Endothelial cell of umbilical vein (primary cell): ENCODE measurements around the gene CASP10. TPM values are rescaled to one million over a fixed set of nuclear protein-coding genes. Genes with fewer than 3 reads are reported as not detected.

Source experiments
- BruUV-seq: library from RNA; stranded (reverse); fragments of 400-500 nt; replicated peaks from 2 replicates; lab custom pipeline; 2021; lab: Mats Ljungman, UMichigan
- CTCF ChIA-PET: fragments of 300-600, 350-600 bp; sonication (Branson Sonifier 250); formaldehyde crosslinking; loops from one replicate; lab custom pipeline; 2021; ENCODE audit warnings: antibody characterized with exemption, inconsistent platforms; lab: Charles Lee
- POLR2A ChIA-PET: fragments of 300-600, 350-600 bp; sonication (Branson Sonifier 250); formaldehyde crosslinking; loops from one replicate; lab custom pipeline; 2021; ENCODE audit warnings: antibody characterized with exemption, inconsistent platforms; lab: Charles Lee
- DNase-seq: peaks from one replicate; pipeline ENCODE4 v3.0.0-alpha.2; 2011; ENCODE audit warnings: low read depth, low spot score
- FAIRE-seq: peaks from 2 replicates; lab custom pipeline; 2011; peaks lifted over from hg19 to GRCh38; lab: Jason Lieb, UNC
- H2AFZ ChIP-seq: 2 replicates; pipeline ENCODE4 v1.6.0; 2012; ENCODE audit warnings: low read depth, low read length, control low read depth, inconsistent platforms
- H3K27ac ChIP-seq: 2 replicates; pipeline ENCODE4 v1.5.1; 2011; ENCODE audit warnings: low read depth, mild to moderate bottlenecking, control low read depth, low read length, moderate library complexity; ENCODE audit not compliant: insufficient read depth
- H3K27me3 ChIP-seq, 2 experiments: 2 replicates each; pipeline versions ENCODE4 v1.6.0 to v1.6.1; 2011; ENCODE audit warnings: low read length in 2 of 2, mixed read lengths in 1 of 2; ENCODE audit not compliant: control insufficient read depth in 2 of 2, insufficient read depth in 2 of 2
- H3K36me3 ChIP-seq, 2 experiments: 2 replicates in 1 of 2; 3 replicates in 1 of 2; pipeline ENCODE4 v1.5.1; 2011; ENCODE audit warnings: low read length in 2 of 2, mild to moderate bottlenecking in 1 of 2, moderate library complexity in 1 of 2; ENCODE audit not compliant: control insufficient read depth in 2 of 2, insufficient read depth in 2 of 2; ENCODE audit errors: extremely low read depth in 1 of 2
- H3K4me1 ChIP-seq: 3 replicates; pipeline ENCODE4 v1.5.1; 2011; ENCODE audit warnings: mild to moderate bottlenecking, low read length; ENCODE audit not compliant: control insufficient read depth, insufficient read depth; ENCODE audit errors: extremely low read depth
- H3K4me2 ChIP-seq: 2 replicates; pipeline ENCODE4 v1.6.1; 2011; ENCODE audit warnings: low read length, control low read depth, mixed read lengths; ENCODE audit not compliant: insufficient read depth
- H3K4me3 ChIP-seq, 3 experiments: fragments of 200-600 bp in 1 of 3; sonication (generic), shearing (Covaris generic) in 1 of 3; replicated peaks in 1 of 3; 2 replicates each; pipeline ENCODE4 v1.5.1; 2011 to 2016; ENCODE audit warnings: control low read depth in 3 of 3, low read length in 3 of 3, mild to moderate bottlenecking in 2 of 3, inconsistent platforms in 1 of 3, low read depth in 1 of 3, moderate library complexity in 1 of 3; ENCODE audit not compliant: insufficient read depth in 1 of 3
- H3K79me2 ChIP-seq: 2 replicates; pipeline ENCODE4 v1.6.0; 2012; ENCODE audit warnings: low read length, inconsistent platforms; ENCODE audit not compliant: control insufficient read depth, insufficient read depth
- H3K9ac ChIP-seq: replicated peaks from 2 replicates; pipeline ENCODE3; 2011; ENCODE audit warnings: low read length, control low read depth; ENCODE audit not compliant: insufficient read depth; ENCODE audit errors: extremely low read depth
- H3K9me1 ChIP-seq: replicated peaks from 3 replicates; pipeline ENCODE4 v1.6.0; 2011; ENCODE audit warnings: mild to moderate bottlenecking, low read length; ENCODE audit not compliant: control insufficient read depth, insufficient read depth; ENCODE audit errors: extremely low read depth
- H3K9me3 ChIP-seq: replicated peaks from 2 replicates; pipeline ENCODE4 v1.5.1; 2012; ENCODE audit warnings: low read length, inconsistent platforms; ENCODE audit not compliant: control insufficient read depth, insufficient read depth
- H4K20me1 ChIP-seq: replicated peaks from 2 replicates; pipeline ENCODE3; 2011; ENCODE audit warnings: mild to moderate bottlenecking, low read length; ENCODE audit not compliant: control insufficient read depth, insufficient read depth; ENCODE audit errors: extremely low read depth
- CTCF ChIP-seq, 2 donors: IDR thresholded peaks; 1 replicate in 1 of 2; 2 replicates in 1 of 2; pipeline ENCODE4 v1.5.1; 2011; ENCODE audit warnings: low read length in 2 of 2, mild to moderate bottlenecking in 2 of 2, moderate library complexity in 2 of 2, control low read depth in 1 of 2, inconsistent platforms in 1 of 2, low read depth in 1 of 2; ENCODE audit not compliant: insufficient read depth in 1 of 2; ENCODE audit errors: extremely low read depth in 1 of 2
- EZH2 ChIP-seq: IDR thresholded peaks from 2 replicates; pipeline ENCODE4 v1.6.1; 2012; ENCODE audit warnings: borderline replicate concordance, low read depth, mild to moderate bottlenecking, moderate library complexity, low read length, inconsistent platforms; ENCODE audit not compliant: severe bottlenecking
- FOS ChIP-seq: IDR thresholded peaks from 2 replicates; pipeline ENCODE4 v1.6.1; 2011; ENCODE audit warnings: mild to moderate bottlenecking, low read length, moderate library complexity, borderline replicate concordance; ENCODE audit not compliant: insufficient read depth
- GATA2 ChIP-seq: IDR thresholded peaks from 2 replicates; pipeline ENCODE4 v1.7.0; 2011; ENCODE audit warnings: low read depth, mild to moderate bottlenecking, moderate library complexity, mixed read lengths, low read length; ENCODE audit not compliant: insufficient read length, insufficient read depth
- JUN ChIP-seq: IDR thresholded peaks from 2 replicates; pipeline ENCODE4 v1.6.1; 2011; ENCODE audit warnings: borderline replicate concordance, low read depth; ENCODE audit not compliant: insufficient read length, insufficient read depth
- MAX ChIP-seq: IDR thresholded peaks from 2 replicates; pipeline ENCODE4 v1.6.1; 2011; ENCODE audit not compliant: insufficient read depth, insufficient read length
- MYC ChIP-seq: IDR thresholded peaks from one replicate; pipeline ENCODE4 v1.6.1; 2011; ENCODE audit warnings: mild to moderate bottlenecking, low read depth, low read length
- POLR2A ChIP-seq: IDR thresholded peaks from 2 replicates; pipeline ENCODE4 v1.6.1; 2012; ENCODE audit warnings: low read depth, mild to moderate bottlenecking, control low read depth, low read length
- POLR2AphosphoS5 ChIP-seq: IDR thresholded peaks from 2 replicates; pipeline ENCODE4 v1.6.1; 2012; ENCODE audit warnings: low read depth, mild to moderate bottlenecking, control low read depth, low read length, moderate library complexity; ENCODE audit not compliant: insufficient read depth
- dilution Hi-C: fragments of 300-500 bp; cut with MboI; formaldehyde crosslinking; loops from one replicate; pipeline ENCODE4 v1.15.0; 2019; ENCODE audit warnings: low sequenced_read_pairs; ENCODE audit not compliant: extremely low pct_ligation_motif_present
- intact Hi-C: fragments of 100-400 bp; cut with micrococcal nuclease; formaldehyde crosslinking; loops from one replicate; pipeline ENCODE4 v1.10.0; 2022
- polyA plus RNA-seq, 4 experiments: library from polyadenylated mRNA; depleted of rRNA in 3 of 4; stranded (reverse) in 3 of 4; unstranded in 1 of 4; fragments of >200 nt; gene quantifications; 2 replicates each; pipeline versions ENCODE4 v1.2.1 to v1.2.3, GENCODE V29; 2011 to 2012; ENCODE audit warnings: missing spikeins in 1 of 4
- small RNA-seq: library from RNA; depleted of rRNA; stranded (forward); fragments of <200 nt; gene quantifications from one replicate; pipeline ENCODE3, GENCODE V24; 2012; ENCODE audit warnings: low replicate concordance, low read depth; ENCODE audit not compliant: insufficient read depth, insufficient read length
- total RNA-seq: library from RNA; stranded (reverse); gene quantifications from 2 replicates; pipeline ENCODE4 v1.2.3, GENCODE V29; 2021

The CASP10 gene
- total and polyA plus RNA-seq, 2 donors (not counting 3 experiments of a cell fraction or from before 2014, with no cell fraction given) = 16.4 to 37.6 TPM

- POLR2A ChIA-PET = no interaction called here
- Histone ChIP-seq H3K4me2 (no peak overlapping the region), H2AFZ (no peak overlapping the region), H3K9ac (no peak overlapping the region), H3K4me1 (no peaks in the 10 kb centered on the region), H3K4me3 (no peak overlapping the region), H3K27ac (no peak overlapping the region), H3K9me3 (no peaks in the 10 kb centered on the region), H3K79me2 (no peaks in the 10 kb centered on the region), H4K20me1 (no peaks in the 10 kb centered on the region), H3K27me3 (no peaks in the 10 kb centered on the region), H3K36me3 (no peaks in the 10 kb centered on the region), H3K9me1 (no peaks in the 10 kb centered on the region)
- no peak for FAIRE-seq
- intact Hi-C loops (no loop called here), dilution Hi-C loops (no loop called here)
- no peak for TF ChIP-seq CTCF (IDR thresholded peaks at IDR 0.05; ENCODE audit: extremely low read depth in 1 of 2, insufficient read depth in 1 of 2, low read depth in 1 of 2, low read length in 2 of 2)
- no peak for TF ChIP-seq MAX
- TF ChIP-seq POLR2AphosphoS5 = no peak
- no peak for TF ChIP-seq EZH2
- no peak for TF ChIP-seq FOS
- TF ChIP-seq JUN = no peak
- no peak for TF ChIP-seq POLR2A
- TF ChIP-seq GATA2 = no peak
- TF ChIP-seq MYC = no peak
- CTCF ChIA-PET = interaction anchor here (1.7 kb wide), 1 partner anchor 44 kb away, joined by 7 read pairs; no protein-coding TSS in a partner anchor
- no peak for DNase-seq
- BruUV-seq = no TSS peak
These were observed 93.6 kb downstream of the CASP10 start for GRCh38 chr2:201276511-201276910.

Small RNAs within 50 kb of the gene (small RNA-seq; reads per million reads assigned to genes)
- gene AC007283.2 = not detected
- not detected for gene MTND4LP13
- not detected for gene RNU7-45P

Other genes with a start within 250 kb of the CASP10 start
- 34.0 and 45.4 TPM in 2 replicates for gene ORC2, start 219.5 kb upstream of the CASP10 start, total RNA-seq
- 2.8 and 4.2 TPM in 2 replicates for gene ORC2, start 219.5 kb upstream of the CASP10 start, polyA plus RNA-seq
- 20.3 and 21.2 TPM in 2 replicates for gene HYCC2, start 111.5 kb upstream of the CASP10 start, total RNA-seq
- gene HYCC2, start 111.5 kb upstream of the CASP10 start, polyA plus RNA-seq = 2.4 and 3.0 TPM in 2 replicates
- gene NDUFB3, start 111.1 kb upstream of the CASP10 start, total RNA-seq = 96.7 and 101 TPM in 2 replicates
- gene NDUFB3, start 111.1 kb upstream of the CASP10 start, polyA plus RNA-seq = 41.8 and 65.6 TPM in 2 replicates
- 222 and 260 TPM in 2 replicates for gene CFLAR, start 67.0 kb upstream of the CASP10 start, total RNA-seq
- 85.5 and 104 TPM in 2 replicates for gene CFLAR, start 67.0 kb upstream of the CASP10 start, polyA plus RNA-seq
- gene CASP8, start 77.4 kb downstream of the CASP10 start, total RNA-seq = 5.8 and 8.8 TPM in 2 replicates
- gene CASP8, start 77.4 kb downstream of the CASP10 start, polyA plus RNA-seq = 3.5 and 5.3 TPM in 2 replicates
- 1.4 TPM in 2 replicates for gene FLACC1, start 174.2 kb downstream of the CASP10 start, total RNA-seq
- gene FLACC1, start 174.2 kb downstream of the CASP10 start, polyA plus RNA-seq = 0.11 and 0.14 TPM in 2 replicates